Dedifferentiated amniotic fluid mesenchymal stem cell (primary cell): ENCODE measurements around the gene SOAT1.
A peak's percentile ranks its signal among the peaks of the same experiment; 100 is the strongest.
"Not testable (repeated sequence)": the region's sequence is repeated elsewhere in the genome, so short reads cannot be mapped to it uniquely, and the experiment has no call there.

ENCODE experiments used
- DNase-seq: peaks from one replicate; pipeline ENCODE4 v3.0.0-alpha.2; 2016; ENCODE audit errors: extremely low spot score

SOAT1 gene

GRCh38 chr1:179353546-179353945, 59.9 kb downstream of the SOAT1 start:
- peak; percentile 45 for DNase-seq

- not testable (repeated sequence) for DNase-seq
These were observed 68.0 kb downstream of the SOAT1 start for GRCh38 chr1:179361631-179362030.

- peak; percentile 88 for DNase-seq
These were observed 71.9 kb downstream of the SOAT1 start, which contains the start of gene AXDND1 for GRCh38 chr1:179365342-179366092. Gene AXDND1 (plus strand): TSS chr1:179365971. CDS start chr1:179366510, 539 bp downstream.

- DNase-seq, result no peak
These were observed 72.7 kb downstream of the SOAT1 start for GRCh38 chr1:179366093-179366800.

- DNase-seq, result peak; percentile 87
These were observed 76.2 kb downstream of the SOAT1 start for GRCh38 chr1:179369751-179370341.

- no peak for DNase-seq
These were observed 78.6 kb downstream of the SOAT1 start for GRCh38 chr1:179372160-179372559.

GRCh38 chr1:179376223-179376622, 82.6 kb downstream of the SOAT1 start:
- DNase-seq, result no peak

GRCh38 chr1:179380299-179380698, 86.7 kb downstream of the SOAT1 start:
- DNase-seq, result peak; percentile 47

- DNase-seq, result no peak
These were observed 90.4 kb downstream of the SOAT1 start for GRCh38 chr1:179384027-179384426.

GRCh38 chr1:179385510-179385909, 91.9 kb downstream of the SOAT1 start:
- DNase-seq, result no peak

GRCh38 chr1:179393721-179394120, 100.1 kb downstream of the SOAT1 start:
- no peak for DNase-seq

GRCh38 chr1:179399399-179399798, 105.8 kb downstream of the SOAT1 start:
- DNase-seq, result not testable (repeated sequence)
